Cardiac fibroblast (primary cell): ENCODE data around the gene PTPRT.

Experiments
- DNase-seq, 2 donors: peaks; one replicate each; pipeline versions ENCODE4 v3.0.0 to v3.0.0-alpha.2; 2010; ENCODE audit warnings: low read depth in 2 of 2
- H3K4me3 ChIP-seq, 2 donors: replicated peaks in 1 of 2; 1 replicate in 1 of 2; 2 replicates in 1 of 2; pipeline ENCODE4 v1.5.1; 2011; ENCODE audit warnings: low read depth in 2 of 2, low read length in 2 of 2, mild to moderate bottlenecking in 2 of 2, moderate library complexity in 1 of 2
- CTCF ChIP-seq: IDR thresholded peaks from one replicate; pipeline ENCODE4 v1.5.1; 2011; ENCODE audit warnings: low read depth, mild to moderate bottlenecking, low read length, inconsistent platforms

The PTPRT gene

GRCh38 chr20:42747765-42748411 lies 441.8 kb downstream of the PTPRT start:
- DNase-seq: no peak
- no peak for TF ChIP-seq CTCF
- H3K4me3 ChIP-seq: no peak overlapping the region

GRCh38 chr20:42744756-42745465 lies 444.8 kb downstream of the PTPRT start:
- H3K4me3 ChIP-seq: no peak overlapping the region
- no peak for TF ChIP-seq CTCF

GRCh38 chr20:42742926-42743325 lies 446.8 kb downstream of the PTPRT start:
- no peak overlapping the region for H3K4me3 ChIP-seq
- no peak for TF ChIP-seq CTCF
- no peak for DNase-seq

More at GRCh38 chr20:42744756-42745465, 444.8 kb downstream of the PTPRT start:
- DNase-seq: no peak

GRCh38 chr20:42741906-42742305 lies 447.8 kb downstream of the PTPRT start:
- DNase-seq: no peak
- no peak for TF ChIP-seq CTCF
- H3K4me3 ChIP-seq: no peak overlapping the region

- H3K4me3 ChIP-seq: no peak overlapping the region
- no peak for TF ChIP-seq CTCF
- DNase-seq: no peak
Measured at GRCh38 chr20:42740226-42740870, 449.4 kb downstream of the PTPRT start.

- no peak overlapping the region for H3K4me3 ChIP-seq
- DNase-seq: no peak
- no peak for TF ChIP-seq CTCF
Measured at GRCh38 chr20:42739683-42740082, 450.0 kb downstream of the PTPRT start.
